ENCODE data around the gene PHB1.

Gene PHB1
- 64.6 to 195 (median 74.8) reads per million in 4 experiments for total RNA-seq

DNA sequence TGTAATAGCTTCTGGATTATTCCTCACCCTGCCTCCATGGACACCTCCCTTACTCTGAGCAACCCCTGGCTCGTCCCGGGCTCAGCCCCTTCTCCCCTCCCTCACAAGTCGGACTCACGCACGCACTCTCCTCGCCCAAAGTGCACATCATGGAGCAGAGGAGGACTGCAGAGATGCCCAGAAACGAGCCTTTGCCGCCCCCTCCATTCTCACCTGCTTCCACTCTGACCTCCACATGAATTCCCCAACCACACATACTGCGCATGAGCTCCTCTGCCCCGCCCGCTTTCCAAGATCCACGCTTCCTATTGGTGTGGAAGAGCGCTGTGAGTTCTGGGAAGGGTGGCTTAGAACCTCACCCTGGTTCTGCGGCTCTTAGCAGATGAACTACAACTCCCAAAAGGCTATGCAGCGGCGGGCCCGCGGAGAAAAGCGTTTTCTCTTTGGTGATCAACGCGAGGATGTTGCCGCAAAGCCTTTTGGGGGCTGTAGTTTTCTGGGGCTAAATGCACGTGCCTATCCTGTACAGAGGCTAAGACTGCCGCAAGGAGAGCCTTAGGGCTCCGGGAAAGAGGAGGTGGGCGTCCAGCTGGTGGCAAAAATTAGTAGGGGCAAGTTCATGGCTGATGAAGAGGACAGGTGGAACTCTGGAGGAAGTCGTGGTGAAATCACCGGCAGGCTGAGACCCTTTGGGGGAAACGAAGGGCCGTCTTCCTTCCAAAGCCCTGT is at the start of gene PHB1:
Gene PHB1 (minus strand): TSS at position 261 of the 729 bp plus-strand sequence. CDS start 1,618 bp downstream, outside the sequence.
- DNase-seq, result peak; percentile 92

- DNase-seq, result no peak
These were observed 49.4 kb upstream of the PHB1 start for GRCh38 chr17:49464049-49464448.

DNA sequence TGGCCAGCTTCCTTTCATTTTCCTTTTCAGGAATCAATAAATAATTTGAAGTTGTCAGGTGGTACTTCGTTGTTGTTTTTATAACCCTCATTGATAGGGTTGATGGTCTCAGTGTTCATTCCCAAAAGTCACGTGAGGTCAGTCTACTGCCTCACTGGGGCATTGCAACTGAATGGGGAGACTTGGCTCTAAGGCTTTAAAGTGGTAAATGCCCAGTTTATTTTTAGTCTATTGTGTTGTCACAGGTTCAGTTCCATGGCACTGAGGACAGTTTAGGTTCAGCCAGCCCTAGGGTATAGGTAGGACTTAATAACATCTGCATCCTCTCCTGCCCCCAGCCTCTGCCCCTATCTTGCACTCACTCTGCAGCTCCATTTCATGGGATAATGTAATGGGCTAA is 46.9 kb upstream of the PHB1 start:
- no peak for DNase-seq

DNA sequence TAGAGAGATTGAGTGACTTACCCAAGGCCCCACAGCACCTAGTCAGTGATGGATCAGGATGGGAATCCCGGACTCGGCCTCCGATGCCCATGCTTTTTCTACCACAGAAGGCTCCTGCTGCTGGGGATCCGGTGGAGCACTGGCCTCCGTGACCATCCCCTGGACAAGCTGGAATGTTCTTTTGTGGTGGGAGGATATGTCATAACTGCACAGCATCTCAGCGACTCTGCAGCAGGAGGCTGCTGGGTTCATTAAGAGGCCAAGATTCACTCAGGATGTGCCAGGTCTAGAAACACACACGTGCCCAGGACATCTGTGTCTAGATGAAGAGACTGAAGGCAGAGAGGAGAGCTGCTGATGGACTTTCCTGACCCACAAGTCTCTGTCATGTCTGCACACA is 45.7 kb upstream of the PHB1 start:
- no peak for DNase-seq

DNA sequence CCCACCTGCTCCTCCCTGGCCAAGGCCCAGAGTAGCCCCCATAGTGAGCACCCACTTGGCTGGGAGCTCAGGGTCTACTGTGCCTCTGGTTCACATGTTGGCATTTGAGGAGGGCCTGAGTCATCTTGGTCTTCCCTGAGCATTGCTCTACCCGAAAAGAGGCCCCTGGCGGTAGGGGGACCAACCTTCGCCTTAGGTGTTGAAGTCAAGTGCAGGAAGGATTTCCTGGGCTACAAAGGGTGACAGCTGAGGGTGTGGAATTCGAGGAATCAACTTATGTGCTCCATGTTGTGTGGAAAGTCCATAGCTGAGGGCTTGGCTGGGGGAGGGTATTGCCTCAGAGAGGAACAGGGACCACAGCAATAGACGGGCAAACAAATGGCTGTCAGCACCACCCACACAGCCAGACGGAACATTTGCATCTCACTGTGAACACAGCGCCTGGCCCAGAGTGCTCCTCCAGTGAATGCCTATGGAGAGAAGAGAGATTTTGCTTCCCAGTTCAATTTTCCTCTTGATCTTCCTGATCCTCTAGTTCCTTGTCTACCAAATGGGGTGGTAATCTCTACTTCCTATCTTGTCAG is 44.8 kb upstream of the PHB1 start:
- DNase-seq, result no peak

GRCh38 chr17:49457564-49458535 is 43.2 kb upstream of the PHB1 start:
- DNase-seq, result no peak

DNA sequence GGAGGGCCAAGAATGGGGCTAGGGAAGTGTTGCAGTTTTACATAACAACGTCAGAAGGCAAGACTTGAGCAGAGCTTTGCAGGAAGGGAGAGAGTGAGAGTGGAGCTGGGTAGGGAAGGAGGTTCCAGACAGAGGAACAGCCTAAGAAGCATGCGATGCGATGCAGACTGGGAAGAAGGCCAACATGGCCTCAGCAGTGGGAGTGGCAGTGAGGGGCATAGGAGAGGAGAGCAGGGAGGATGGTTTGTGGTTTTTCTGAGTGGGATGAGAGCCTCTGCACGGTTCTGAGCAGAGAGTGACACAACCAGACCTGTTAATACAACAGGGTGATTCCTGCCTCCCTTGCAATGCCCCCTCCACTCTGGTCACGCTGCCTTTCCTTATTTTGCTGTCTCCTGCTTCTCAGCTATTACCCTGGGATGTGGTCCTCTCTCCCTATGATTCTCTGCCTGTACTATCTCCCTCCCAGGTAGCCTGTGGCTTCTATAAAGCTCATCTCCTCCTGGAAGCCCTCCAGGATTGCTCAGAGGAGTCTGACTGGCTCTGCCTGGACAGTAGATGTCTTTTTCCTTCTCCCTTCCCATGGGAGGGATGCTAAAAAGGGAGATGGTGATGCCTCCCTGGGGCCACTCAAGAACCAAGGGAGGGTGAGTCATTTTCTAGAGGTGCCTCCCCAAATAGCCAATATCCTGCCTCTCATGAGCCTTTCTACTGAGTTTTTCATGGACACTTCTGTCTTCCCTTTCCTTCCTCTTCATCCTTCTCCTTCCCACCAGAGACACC is 41.7 kb upstream of the PHB1 start:
- DNase-seq, result no peak

- DNase-seq, result no peak
These were observed 40.7 kb upstream of the PHB1 start for GRCh38 chr17:49455272-49455861.

GRCh38 chr17:49454050-49454449 is 39.4 kb upstream of the PHB1 start:
- DNase-seq, result no peak

GRCh38 chr17:49452661-49453060 is 38.0 kb upstream of the PHB1 start:
- no peak for DNase-seq

GRCh38 chr17:49452201-49452600 is 37.5 kb upstream of the PHB1 start:
- DNase-seq, result no peak

GRCh38 chr17:49450735-49451134 is 36.1 kb upstream of the PHB1 start:
- no peak for DNase-seq

DNA sequence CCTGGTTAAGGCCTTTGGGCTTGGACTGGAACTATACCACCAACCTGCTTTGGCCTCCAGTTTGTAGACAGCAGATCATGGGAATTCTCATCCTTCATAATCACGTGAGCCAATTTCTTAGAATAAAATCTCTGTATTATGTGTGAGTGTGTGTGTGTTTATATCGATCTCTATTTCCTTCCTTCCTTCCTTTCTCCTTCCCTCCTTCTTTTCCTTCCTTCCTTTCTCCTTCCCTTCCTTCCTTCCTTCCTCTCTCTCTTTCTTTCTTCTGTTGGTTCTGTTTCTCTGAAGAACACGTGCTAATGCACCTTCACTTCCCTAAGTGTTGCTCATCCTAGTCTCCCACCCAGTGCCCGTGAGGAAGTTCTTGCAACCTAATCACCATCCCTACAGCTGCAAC is 35.5 kb upstream of the PHB1 start:
- DNase-seq, result no peak

DNA sequence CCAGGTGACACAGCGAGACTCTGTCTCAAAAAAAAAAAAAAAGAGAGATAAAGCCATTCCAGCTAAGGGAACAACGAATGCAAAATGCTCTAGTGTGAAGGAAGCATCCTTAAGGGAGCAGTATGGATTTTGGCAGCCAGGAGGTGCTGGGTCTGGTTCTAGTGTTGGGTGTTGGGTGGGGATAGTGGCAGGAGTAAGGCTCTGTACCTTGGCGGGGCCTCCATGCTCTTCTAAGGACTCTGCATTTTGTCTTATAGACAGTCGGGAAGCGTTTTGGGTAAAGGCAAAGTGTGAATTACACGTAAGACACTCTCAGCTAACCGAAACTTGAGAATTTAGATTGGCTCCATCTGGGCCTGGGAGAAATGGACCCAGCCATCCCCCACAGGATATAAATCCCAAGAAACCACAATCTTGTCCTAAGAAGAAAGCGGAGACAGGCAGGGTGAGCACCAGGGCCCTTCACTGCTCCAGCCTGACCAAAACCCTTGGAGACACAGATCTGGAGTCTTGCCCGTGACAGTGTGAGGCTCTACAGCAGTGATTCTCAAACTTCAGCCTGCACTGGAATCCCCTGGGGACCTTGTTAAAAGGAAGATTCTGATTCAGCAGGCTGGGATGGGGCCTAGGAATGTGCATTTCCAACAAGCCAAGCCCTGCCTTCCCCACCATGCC is 33.1 kb upstream of the PHB1 start:
- DNase-seq, result no peak

DNA sequence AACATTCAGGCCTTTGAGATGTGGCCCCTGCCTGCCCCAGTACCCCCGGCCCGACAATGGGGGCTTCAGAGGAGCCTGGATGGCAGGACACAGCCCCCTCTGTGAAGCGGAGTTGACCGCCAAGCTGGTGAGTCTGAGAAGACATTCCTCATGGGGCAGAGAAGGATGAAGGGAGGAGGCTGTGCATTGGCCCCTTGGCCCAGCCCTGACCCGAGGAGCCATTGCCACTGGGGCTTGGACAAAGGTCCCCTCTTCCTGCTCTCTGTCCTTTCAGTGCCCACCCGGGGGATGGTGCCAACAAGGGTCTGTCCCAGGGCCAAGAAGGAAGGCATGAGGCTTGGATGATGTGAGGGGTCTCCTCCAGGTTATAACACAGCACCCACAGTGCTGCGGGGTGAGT is 30.9 kb upstream of the PHB1 start:
- DNase-seq, result no peak

DNA sequence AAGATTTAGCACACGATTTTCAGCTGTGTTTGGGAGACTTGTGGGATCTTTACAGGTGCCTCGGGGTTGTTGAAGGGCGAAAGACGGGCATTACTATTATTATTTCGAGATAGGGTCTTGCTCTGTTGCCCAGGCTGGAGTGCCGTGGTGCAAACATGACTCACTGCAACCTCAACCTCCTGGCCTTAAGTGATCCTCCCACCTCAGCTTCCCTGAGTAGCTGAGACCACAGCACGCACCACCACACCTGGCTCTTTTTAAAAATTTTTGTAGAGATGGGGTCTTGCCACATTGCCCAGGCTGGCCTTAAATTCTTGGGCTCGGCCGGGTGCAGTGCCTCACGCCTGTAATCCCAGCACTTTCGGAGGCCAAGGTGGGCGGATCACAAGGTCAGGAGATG is 29.7 kb upstream of the PHB1 start:
- no peak for DNase-seq

GRCh38 chr17:49443862-49444261 is 29.2 kb upstream of the PHB1 start:
- DNase-seq, result no peak

- no peak for DNase-seq
These were observed 27.4 kb upstream of the PHB1 start for GRCh38 chr17:49442041-49442440.

- no peak for DNase-seq
These were observed 26.9 kb upstream of the PHB1 start for GRCh38 chr17:49441578-49441977.

GRCh38 chr17:49440581-49440980 is 25.9 kb upstream of the PHB1 start:
- no peak for DNase-seq

DNA sequence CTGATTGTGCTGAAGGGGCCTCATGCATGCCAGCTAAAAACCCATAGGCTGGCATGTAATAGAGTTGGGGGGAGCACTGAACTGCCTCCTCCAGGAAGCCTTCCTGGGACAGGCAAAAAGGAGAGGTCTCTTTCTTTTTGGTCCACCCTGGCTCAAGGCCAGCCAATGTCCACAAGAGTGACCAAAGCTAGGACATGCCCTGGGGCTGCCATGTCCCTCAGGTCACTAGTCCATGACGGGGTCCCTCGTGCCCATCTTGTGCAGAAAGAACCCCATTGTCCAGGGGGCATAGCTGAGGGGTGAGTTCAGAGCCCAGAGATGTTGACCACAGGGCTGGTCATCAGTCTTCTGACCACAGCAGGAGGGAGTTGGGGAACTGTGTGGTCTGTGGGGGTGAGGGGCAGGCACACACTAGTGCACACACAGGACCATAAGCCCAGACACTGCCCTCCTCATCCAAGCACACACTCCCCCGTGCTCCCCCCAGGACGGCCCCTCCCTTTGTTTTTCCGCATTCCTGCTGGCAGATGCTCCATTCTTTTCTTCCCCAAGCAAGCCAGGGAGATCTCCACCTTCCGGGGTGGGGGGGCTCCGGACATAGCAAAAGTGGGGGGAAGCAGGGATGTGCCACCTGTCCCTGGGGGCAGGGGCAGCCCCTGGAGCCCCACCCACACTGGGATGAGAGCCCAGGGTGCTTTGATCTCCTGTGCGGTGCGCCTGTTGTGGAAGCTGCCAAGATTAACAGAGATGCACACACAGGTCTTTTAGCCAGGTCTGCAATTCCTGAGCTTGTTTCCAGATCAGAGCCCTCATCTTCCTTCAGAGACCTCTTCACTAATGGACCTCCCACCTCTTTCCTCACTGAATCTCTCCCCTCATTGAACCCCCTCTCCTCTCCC is 25.2 kb upstream of the PHB1 start:
- DNase-seq, result no peak

All from effector CD8-positive, alpha-beta T cell (primary cell).